Mammary epithelial cell (primary cell): ENCODE measurements around the gene NOSTRIN.

Experiments
- CTCF ChIP-seq, 2 donors: IDR thresholded peaks in 1 of 2; conservative IDR thresholded peaks in 1 of 2; 2 replicates each; pipeline ENCODE4 v1.5.1; 2011 to 2012; ENCODE audit warnings: inconsistent platforms in 2 of 2, low read length in 2 of 2, mild to moderate bottlenecking in 2 of 2, control low read depth in 1 of 2, low read depth in 1 of 2; ENCODE audit not compliant: insufficient read depth in 1 of 2; ENCODE audit errors: extremely low read depth in 1 of 2
- EZH2 ChIP-seq: IDR thresholded peaks from 2 replicates; pipeline ENCODE4 v1.6.1; 2012; ENCODE audit warnings: low read length, inconsistent platforms, borderline replicate concordance

GRCh38 chr2:168801961-168802858 is at the start of gene NOSTRIN:
- no peak for TF ChIP-seq CTCF (conservative IDR thresholded peaks at IDR 0.05 in 1 of 2, IDR thresholded peaks at IDR 0.05 in 1 of 2; ENCODE audit: extremely low read depth in 1 of 2, insufficient read depth in 1 of 2, low read depth in 1 of 2, low read length in 2 of 2)
- no peak for TF ChIP-seq EZH2
